LoVo (cell line): ENCODE results near the gene RCE1.
"Not testable (repeated sequence)": the region's sequence is repeated elsewhere in the genome, so short reads cannot be mapped to it uniquely, and the experiment has no call there.

Experiments
- DNase-seq: peaks from one replicate; pipeline ENCODE4 v3.0.0-alpha.2; 2016; ENCODE audit warnings: low spot score

RCE1 gene, protein sequence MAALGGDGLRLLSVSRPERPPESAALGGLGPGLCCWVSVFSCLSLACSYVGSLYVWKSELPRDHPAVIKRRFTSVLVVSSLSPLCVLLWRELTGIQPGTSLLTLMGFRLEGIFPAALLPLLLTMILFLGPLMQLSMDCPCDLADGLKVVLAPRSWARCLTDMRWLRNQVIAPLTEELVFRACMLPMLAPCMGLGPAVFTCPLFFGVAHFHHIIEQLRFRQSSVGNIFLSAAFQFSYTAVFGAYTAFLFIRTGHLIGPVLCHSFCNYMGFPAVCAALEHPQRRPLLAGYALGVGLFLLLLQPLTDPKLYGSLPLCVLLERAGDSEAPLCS

DNA sequence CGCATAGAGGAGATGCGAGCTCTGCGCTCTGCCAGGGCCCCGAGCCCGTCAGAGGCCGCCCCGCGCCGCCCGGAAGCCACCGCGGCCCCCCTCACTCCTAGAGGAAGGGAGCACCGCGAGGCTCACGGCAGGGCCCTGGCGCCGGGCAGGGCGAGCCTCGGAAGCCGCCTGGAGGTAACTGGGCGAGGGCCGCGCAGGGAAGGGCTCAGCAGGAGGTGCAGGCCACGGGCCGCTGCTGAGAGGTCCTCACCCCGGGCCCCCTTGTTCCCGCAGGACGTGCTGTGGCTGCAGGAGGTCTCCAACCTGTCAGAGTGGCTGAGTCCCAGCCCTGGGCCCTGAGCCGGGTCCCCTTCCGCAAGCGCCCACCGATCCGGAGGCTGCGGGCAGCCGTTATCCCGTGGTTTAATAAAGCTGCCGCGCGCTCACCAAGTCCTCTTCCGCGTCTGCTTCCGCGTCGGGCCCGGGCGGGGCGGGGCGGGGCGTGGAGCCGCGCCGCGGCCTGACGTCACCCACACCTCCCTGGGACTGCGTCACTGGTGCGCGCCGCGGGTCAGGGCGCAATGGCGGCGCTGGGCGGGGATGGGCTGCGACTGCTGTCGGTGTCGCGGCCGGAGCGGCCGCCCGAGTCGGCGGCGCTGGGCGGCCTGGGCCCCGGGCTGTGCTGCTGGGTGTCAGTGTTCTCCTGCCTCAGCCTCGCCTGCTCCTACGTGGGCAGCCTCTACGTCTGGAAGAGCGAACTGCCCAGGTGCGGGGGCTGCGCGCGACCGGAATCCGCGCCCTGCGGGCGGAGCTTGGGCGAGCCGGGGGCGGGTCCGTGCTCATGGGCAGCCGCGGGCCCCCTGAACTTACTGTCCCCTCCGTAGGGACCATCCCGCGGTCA is at the start of gene RCE1:
Gene RCE1 (plus strand): TSS at position 546 of the 880 bp plus-strand sequence. CDS start 15 bp downstream, at position 561.
- peak; percentile 92 for DNase-seq

DNA sequence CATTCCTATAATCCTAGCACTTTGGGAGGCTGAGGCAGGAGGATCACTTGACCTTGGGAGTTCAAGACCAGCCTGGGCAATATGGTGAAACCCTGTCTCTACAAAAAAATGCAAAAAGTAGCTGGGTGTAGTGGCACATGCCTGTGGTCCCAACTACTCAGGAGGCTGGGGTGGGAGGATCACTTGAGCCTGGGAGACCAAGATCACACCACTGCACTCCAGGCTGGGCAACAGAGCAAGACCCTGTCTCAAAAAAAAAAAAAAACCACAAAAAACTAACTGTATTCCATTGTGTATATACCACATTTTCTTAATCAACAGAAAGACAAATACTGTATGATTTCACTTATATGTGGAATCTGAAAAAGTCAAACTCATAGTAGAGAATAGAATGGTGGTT is 43.4 kb upstream of the RCE1 start:
- DNase-seq = not testable (repeated sequence)

DNA sequence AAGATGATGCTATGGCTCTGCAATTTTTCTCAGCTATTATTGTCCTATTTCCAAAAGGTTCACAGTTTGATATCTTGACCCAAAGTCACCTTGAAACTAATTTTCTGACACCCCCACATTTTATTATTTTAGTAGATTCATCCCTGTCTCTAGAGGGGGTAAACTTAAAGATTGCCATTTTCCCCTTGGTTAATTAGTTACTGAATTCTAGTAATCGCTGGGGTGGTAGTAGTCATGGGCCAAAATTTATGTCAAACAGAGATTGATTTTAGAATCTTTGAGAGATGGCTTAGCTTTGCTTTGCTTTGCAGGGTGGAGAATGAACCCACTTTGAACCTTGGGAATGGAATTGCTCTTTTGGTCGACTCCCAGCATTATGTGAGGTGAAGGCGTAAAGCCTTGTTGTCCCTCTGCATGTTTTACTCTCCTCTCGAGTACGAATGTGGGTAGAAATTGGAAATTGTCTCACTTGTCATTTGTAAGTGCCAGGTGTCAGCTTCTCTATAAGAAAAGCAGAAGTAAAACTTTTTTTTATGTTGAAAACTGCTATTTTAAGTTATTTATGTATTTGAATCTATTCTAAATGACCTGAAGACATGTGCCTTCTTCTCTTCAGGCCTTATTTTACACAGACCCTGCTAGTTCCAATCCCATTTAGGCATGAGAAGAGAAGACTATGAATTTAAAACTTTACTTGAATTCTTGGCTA is 42.4 kb upstream of the RCE1 start:
- DNase-seq = no peak

DNA sequence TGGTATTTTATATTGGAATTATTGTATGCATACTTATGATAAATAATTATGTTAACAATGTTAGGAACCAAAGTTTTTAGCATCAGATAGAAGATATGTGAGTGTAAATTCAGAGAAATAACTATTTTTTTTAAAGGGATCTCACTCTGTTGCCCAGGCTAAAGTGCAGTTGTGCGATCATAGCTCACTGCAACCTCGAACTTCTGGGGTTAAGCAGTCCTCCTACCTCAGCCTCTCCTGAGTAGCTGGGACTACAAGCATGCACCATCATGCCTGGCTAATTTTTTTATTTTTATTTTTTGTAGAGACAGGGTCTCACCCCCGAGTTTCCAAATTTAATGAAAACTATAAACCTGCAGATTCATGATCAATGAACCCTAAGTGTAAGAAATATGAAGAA is 33.6 kb upstream of the RCE1 start:
- no peak for DNase-seq

DNA sequence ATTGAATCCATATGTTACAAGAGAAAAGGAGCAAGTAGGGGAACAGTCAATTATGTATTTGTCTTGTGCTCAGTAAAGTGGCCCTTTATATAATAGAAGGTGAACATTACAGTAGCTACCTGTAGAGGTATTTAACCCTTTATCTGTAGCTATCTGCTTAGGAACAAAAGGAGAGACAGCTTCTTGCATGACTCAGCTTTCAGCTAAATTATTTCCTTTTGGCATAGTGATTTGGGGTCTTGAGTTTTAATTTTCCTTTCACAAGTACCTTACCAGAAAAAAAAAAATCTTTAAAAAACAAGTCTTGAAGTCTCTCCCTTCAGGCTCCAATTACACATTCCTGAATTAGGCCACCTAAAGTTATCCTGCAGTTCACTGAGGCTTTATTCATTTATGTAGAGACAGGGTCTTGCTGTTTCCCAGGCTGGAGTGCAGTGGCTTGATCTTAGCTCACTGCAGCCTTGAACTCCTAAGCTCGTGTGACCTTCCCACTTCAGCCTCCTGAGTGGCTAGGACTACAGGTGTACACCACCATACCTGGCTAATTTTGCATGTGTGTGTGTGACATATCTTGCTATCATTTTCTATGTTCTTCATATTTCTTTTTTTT is 32.6 kb upstream of the RCE1 start:
- no peak for DNase-seq

DNA sequence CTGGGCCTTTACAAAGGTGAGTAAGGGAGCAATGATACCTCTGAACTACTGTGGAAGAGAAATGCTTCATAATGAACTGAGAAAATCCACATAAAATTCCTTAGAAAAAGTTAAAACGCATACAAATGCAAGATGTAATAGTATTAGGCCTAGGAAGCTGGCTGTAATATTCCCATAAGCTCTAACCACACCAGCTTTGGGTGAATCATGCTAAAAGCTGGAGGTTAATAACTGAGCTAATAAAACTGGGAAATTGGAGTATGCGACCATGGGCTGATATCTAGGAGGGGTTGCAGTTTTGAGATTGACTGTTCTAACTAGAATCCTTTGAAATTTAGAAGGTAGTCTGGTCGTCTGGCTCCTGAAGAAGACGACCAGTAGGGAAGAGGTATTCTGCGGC is 28.6 kb upstream of the RCE1 start:
- no peak for DNase-seq

DNA sequence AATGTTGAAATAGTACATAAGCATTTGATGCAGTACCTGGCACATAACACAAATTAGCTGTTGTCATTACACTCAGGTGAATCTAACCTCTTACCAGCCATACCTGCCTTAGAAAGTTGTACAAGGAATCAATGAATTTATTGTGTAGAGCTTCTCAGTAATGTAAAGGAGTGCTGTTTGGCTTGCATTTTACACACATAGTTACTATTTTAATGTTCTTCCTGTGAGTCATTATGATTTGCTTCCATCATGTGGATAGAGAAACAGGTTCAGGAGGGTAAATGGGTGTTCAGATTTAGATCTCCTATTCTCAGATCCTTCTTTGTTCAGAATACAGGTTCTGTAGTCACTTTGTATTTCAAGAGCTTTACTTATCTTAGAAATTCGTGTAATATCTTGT is 27.6 kb upstream of the RCE1 start:
- no peak for DNase-seq

DNA sequence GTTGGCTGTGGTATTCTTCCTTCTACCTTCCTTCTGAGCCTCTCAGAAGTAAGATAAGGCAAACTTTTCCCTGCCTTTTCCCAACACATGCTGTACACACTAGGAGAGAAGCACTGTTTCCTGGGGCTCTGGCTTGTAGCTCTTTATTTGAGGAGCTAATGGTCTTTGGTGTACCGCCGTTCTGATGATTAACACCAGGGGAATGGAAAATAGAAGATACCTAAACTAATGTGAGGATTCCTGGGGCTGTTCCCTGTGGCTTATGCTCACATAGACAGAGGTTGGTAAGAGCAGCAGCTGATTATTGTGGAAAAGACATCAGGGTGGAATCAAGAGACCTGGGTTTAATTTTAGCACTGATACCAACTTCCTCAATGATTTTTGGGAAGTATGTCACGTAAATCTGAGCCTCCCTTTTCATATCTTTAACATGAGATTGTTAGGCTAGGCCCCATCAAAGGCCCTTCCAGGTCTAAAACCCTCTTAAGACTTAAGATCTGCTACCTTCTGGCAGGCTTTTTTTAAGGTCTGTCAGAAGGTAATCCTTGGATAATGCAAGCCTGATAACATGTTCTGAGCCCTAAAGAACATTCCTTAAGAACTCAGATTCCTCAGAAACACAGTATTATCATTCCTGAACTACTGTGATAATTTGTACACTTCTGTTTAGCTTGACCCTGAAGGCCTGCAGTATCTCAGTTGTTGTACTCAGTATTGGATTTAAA is 24.8 kb upstream of the RCE1 start:
- no peak for DNase-seq

DNA sequence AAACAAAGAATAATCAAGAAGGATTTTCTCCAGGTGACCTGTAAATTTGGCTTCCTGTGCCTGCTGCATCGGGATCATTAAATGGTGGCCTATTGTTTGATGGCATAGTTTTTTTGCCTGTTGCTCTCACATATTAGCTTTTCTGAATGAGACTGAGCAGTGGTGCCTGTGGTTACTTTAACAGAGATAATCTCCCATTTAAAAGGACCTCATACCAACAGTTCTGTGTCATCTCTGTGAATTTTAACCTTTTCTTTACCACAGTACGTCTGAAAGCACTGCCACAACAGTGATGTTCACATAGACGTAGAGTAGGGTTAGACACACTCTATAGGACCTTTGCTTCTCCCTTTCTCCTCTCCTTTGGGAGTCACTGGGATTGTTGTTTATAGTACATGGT is 22.9 kb upstream of the RCE1 start:
- no peak for DNase-seq

DNA sequence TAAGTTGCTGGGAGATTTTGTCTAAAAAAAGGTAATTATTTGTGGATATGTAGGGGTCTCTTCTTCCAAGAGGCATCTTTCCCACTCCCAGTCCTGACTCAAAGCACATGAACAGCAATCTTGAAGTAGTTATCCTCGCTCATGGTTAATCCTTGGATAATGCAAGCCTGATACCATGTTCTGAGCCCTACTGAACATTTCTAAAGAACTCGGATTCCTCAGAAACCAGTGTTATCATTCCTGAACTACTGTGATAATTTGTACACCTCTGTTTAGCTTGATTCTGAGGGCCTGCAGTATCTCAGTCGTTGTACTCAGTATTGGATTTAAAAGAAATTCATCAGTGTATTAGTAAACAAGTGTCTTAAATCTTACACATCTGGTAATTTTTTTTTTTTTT is 22.3 kb upstream of the RCE1 start:
- no peak for DNase-seq

DNA sequence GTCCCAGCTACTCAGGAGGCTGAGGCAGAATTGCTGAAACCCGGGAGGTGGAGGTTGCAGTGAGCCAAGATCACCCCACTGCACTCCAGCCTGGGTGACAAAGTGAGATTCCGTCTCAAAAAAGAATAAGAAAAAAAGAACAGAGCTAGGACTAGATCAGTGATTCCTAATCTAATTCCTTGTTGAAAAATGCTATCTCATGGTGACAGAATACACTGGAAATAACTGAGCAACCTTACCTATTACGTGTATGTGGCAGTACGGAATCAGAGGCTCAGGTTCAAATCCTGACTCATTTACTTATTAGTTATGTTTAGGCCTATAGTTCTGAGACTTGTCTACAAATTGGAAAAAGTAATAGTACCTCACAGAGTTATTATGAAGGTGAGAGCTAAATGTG is 19.5 kb upstream of the RCE1 start:
- DNase-seq = no peak

DNA sequence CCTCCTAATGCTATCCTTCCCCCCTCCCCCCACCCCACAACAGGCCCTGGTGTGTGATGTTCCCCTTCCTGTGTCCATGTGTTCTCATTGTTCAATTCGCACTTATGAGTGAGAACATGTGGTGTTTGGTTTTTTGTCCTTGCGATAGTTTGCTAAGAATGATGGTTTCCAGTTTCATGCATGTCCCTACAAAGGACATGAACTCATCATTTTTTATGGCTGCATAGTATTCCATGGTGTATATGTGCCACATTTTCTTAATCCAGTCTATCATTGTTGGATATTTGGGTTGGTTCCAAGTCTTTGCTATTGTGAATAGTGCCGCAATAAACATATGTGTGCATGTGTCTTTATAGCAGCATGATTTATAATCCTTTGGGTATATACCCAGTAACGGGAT is 18.7 kb upstream of the RCE1 start:
- DNase-seq = not testable (repeated sequence)

DNA sequence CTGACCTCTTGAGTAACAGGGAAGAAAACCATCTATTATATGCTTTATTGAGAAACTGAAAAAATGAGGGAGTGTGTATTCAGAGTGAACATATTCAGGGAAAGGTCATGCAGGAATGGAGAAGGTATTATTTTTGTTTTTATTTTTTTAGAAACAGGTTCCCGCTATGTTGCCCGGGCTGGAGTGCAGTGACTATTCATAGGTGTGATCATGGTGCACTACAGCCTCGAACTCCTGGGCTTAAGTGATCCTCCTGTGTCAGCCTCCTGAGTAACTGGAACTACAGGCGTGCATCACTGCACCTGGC is 8.7 kb upstream of the RCE1 start:
- no peak for DNase-seq

DNA sequence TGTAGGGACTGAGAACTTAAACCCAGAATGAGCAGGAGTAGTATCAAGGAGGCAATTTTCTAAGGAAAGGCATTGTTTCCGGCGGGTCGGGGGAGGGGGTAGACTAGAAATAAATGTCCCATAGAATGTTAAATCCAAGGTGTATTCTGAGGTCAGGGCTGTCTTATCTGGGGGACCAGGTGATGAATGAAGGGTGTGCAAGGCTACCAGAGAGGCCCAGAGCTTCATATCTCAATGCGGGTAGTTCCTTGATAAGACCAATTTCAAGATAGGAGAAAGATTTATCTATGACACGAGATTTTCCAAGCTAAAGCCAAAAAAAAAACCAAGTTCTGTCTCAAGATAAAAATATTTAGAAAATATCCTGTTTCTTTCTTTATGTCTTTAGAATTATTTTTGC is 8.3 kb upstream of the RCE1 start:
- DNase-seq = no peak

DNA sequence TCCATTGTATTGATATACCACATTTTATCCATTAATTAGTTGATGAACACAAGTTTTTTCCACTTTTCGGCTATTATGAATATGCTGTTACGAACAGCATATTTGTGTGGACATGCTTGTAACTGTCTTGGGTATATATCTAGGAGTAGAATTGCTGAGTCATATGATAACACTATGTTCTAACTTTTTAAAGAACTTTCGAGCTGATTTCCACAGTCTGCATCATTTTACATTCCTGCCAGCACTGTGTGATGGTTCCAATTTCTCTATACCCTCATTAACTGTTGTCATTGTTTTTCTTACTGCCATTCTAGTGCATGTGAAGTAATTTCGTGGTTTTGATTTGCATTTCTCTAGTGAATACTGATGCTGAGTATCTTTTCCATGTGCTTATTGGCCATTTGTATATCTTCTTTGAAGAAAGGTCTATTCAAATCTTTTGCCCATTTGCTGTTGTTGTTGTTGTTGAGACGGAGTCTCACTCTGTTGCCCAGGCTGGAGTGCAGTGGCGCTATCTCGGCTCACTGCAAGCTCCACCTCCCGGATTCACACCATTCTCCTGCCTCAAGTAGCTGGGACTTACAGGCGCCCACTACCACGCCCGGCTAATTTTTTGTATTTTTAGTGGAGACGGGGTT is 7.4 kb upstream of the RCE1 start:
- DNase-seq = no peak

DNA sequence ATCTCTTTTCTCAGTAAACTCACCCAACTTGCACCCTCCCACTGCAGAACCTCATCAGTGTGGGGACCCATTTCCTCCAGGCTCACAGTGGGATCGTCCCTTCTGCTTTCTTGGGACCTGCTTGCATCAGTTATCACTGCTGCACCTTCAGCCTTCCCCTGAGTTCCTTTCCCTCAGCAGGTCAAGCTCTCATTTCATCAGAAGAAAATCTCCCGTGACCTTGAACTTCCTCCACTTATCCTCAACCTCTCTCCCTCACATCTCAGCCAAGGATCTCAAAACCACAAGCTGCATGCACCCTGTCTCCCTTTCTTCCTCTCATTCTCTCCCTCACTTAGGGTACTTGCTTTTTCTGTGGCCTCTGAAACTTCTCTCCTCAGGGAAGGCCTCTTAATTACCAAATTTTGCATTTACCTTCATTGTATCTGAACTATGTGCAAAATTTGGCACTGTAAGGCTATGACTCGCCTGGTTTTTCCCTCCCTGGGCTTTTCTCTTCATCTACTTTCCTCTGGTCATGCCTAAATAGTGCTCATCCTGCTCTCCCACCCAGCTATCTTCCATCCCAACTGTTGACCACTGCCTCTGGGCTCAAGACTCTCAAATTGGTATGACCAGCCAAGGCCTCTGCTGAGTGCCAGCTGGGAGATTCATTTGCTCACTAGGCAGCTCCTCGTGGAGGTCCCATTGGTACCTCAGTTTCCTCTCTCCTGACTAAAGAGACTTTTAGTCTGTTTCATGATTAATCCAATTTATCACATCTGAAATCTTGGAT is 2.7 kb upstream of the RCE1 start:
- no peak for DNase-seq

DNA sequence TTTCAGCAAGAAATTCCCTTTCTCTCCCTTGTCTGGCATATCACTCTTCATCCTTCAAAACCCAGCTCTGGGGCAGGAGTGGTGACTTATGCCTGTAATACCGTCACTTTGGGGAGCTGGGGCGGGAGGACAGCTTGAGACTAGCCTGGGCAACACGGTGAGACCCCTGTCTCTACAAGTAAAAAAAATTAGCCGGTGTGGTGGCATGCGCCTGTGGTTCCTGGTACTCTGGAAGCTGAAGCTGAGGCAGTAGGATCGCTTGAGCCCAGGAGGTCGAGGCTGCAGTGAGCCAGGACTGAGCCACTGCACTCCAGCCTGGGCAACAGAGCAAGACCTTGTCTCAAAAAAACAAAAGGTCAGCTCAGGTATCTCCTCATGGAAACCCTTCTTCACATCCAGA is 1.4 kb upstream of the RCE1 start:
- no peak for DNase-seq

DNA sequence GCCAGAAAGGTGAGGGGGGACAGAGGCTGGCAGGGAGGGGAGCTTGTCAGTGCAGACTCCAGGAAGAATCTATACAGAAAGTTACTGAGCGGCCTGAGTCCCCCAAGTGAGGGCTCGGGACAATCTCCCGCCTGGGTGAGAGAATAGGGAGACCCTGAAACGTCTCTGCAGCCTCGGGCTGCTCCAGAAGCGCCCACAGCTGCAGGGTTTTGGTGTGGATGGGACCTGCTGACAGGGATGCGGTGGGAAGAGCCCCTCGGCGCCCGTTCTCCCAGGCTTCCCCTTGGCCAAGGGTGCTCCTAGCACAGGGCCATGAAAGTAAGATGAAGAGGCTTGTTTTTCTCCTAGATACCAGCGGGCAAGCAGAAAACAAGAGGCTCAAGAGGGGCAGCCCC is 743 bp upstream of the RCE1 start:
- DNase-seq = no peak

DNA sequence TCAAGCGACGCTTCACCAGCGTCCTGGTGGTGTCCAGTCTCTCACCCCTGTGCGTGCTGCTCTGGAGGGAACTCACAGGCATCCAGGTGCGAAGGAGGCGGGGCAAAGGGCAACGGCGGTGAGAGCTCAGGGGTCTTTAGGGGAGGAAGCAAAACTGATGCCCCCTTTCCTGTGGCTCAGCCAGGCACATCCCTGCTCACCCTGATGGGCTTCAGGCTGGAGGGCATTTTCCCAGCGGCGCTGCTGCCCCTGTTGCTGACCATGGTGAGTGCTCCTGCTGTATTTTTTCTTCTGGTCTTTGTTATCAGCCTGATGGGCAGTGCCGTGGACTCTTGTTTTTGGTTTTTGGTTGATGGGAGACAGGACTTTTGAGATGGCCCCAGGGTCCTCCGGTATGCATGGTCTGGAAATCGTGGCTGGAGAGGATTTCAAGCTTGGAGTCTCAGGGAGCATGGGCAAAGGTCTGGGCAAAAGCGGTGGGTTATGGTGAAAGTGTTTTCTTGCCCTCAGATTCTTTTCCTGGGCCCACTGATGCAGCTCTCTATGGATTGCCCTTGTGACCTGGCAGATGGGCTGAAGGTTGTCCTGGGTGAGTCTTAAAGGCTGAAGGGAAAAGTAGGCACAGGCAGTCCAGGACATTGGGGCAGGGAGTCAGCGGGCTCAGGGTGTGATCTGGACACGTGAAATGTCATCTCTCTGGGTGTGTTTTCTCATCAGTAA is 695 bp downstream of the RCE1 start:
- DNase-seq = no peak
